Choroid plexus epithelial cell (primary cell): ENCODE results near the gene PIGM.

ENCODE experiments used
- DNase-seq: peaks from one replicate; pipeline ENCODE4 v3.0.0-alpha.2; 2010; ENCODE audit warnings: low read depth
- H3K4me3 ChIP-seq: 2 replicates; pipeline ENCODE4 v1.5.1; 2011; ENCODE audit warnings: low read depth, mild to moderate bottlenecking, control low read depth, low read length, moderate library complexity
- TF ChIP-seq, protein P1 (sequence below): conservative IDR thresholded peaks from 2 replicates; pipeline ENCODE4 v1.5.1; 2011; ENCODE audit warnings: low read depth, mild to moderate bottlenecking, control low read depth, inconsistent platforms, low read length, moderate library complexity

Gene PIGM

GRCh38 chr1:160022330-160023310 is 9.2 kb downstream of the PIGM start:
- H3K4me3 ChIP-seq: no peak overlapping the region
- no peak for DNase-seq
- TF ChIP-seq, protein P1, sequence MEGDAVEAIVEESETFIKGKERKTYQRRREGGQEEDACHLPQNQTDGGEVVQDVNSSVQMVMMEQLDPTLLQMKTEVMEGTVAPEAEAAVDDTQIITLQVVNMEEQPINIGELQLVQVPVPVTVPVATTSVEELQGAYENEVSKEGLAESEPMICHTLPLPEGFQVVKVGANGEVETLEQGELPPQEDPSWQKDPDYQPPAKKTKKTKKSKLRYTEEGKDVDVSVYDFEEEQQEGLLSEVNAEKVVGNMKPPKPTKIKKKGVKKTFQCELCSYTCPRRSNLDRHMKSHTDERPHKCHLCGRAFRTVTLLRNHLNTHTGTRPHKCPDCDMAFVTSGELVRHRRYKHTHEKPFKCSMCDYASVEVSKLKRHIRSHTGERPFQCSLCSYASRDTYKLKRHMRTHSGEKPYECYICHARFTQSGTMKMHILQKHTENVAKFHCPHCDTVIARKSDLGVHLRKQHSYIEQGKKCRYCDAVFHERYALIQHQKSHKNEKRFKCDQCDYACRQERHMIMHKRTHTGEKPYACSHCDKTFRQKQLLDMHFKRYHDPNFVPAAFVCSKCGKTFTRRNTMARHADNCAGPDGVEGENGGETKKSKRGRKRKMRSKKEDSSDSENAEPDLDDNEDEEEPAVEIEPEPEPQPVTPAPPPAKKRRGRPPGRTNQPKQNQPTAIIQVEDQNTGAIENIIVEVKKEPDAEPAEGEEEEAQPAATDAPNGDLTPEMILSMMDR: no peak

- H3K4me3 ChIP-seq: no peak overlapping the region
- TF ChIP-seq, protein P1: no peak
- DNase-seq: no peak
These were observed 10.3 kb downstream of the PIGM start for GRCh38 chr1:160021376-160022074.

GRCh38 chr1:160020196-160020595 is 11.6 kb downstream of the PIGM start:
- H3K4me3 ChIP-seq: no peak overlapping the region
- TF ChIP-seq, protein P1: no peak
- no peak for DNase-seq

- TF ChIP-seq, protein P1: no peak
- peak; percentile 60 for DNase-seq
- H3K4me3 ChIP-seq: no peak overlapping the region
These were observed 12.9 kb downstream of the PIGM start for GRCh38 chr1:160018900-160019299.

- peak; percentile 14 for DNase-seq
- H3K4me3 ChIP-seq: no peak overlapping the region
- TF ChIP-seq, protein P1: no peak
These were observed 13.4 kb downstream of the PIGM start for GRCh38 chr1:160018347-160018746.

- no peak overlapping the region for H3K4me3 ChIP-seq
- DNase-seq: no peak
- TF ChIP-seq, protein P1: no peak
These were observed 14.2 kb downstream of the PIGM start for GRCh38 chr1:160017592-160017991.
